Stimulated activated CD4-positive, alpha-beta T cell treated with anti-CD3 and anti-CD28 coated beads, Interleukin-2, amount 100 ng/mL, for 4 hours (primary cell): ENCODE data around the gene SV2B.

Source experiments
- DNase-seq: peaks from one replicate; pipeline ENCODE4 v3.0.0-alpha.2; 2020; ENCODE audit warnings: low read depth

SV2B gene

GRCh38 chr15:91270747-91271146, 170.7 kb downstream of the SV2B start:
- no peak for DNase-seq

- peak; percentile 41 for DNase-seq
These were observed 171.6 kb downstream of the SV2B start for GRCh38 chr15:91271565-91272153.

- no peak for DNase-seq
These were observed 175.8 kb downstream of the SV2B start for GRCh38 chr15:91275844-91276243.

- DNase-seq = no peak
These were observed 178.9 kb downstream of the SV2B start for GRCh38 chr15:91278951-91279350.

- no peak for DNase-seq
These were observed 179.4 kb downstream of the SV2B start for GRCh38 chr15:91279486-91279885.

- no peak for DNase-seq
These were observed 181.9 kb downstream of the SV2B start for GRCh38 chr15:91281947-91282346.

DNA sequence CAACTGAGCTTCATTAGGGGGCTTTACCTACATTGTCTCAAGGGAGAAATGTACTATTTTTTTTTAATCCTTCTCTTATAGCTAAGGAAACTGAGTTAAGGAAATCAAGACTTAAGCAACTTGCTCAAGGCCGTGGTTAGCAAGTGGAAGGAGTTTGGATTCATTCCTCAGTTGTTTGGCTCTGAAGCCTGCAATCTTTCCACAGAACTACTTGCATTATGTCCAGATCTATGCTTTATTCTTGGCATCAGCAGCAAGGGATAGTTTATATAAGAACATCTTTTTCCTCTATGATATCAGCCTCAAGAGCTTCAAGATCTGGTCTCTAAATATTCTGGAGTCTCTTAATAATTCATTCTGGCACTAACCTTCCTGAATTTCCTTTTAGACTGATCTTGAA, 182.4 kb downstream of the SV2B start:
- no peak for DNase-seq

- no peak for DNase-seq
These were observed 183.1 kb downstream of the SV2B start for GRCh38 chr15:91283155-91283554.

DNA sequence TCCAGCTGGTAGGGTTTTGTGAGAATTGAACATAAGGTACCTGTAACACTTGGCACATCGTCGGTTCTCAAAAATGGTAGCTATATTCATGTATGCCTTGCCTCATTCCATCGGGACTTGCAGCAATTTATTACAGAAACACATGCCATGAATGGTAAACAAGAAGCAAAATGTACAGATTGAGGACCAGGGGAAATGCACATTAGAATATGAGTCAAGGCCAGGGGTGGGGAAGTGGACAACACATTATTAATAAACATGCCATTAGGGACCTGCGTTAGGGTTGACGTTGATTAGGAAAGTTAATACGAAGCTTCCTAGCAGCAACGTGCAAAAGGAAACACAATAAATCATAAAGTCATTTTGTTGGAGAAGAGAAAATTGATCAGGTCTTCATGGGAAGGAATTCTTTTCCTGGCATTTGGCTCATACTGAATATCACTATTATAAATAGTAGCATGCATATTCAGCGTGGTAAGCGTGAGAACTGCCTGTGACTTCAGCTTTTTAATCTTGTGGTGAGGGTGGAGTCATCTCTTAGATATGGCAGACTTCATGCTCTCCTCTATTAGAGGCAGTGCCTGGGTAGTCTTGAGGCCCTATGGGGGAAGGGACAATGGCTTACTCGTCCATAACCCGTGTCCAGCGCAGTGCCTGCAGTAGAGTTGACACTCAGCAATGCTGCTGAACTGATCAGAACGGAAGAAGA, 184.9 kb downstream of the SV2B start:
- DNase-seq = no peak

DNA sequence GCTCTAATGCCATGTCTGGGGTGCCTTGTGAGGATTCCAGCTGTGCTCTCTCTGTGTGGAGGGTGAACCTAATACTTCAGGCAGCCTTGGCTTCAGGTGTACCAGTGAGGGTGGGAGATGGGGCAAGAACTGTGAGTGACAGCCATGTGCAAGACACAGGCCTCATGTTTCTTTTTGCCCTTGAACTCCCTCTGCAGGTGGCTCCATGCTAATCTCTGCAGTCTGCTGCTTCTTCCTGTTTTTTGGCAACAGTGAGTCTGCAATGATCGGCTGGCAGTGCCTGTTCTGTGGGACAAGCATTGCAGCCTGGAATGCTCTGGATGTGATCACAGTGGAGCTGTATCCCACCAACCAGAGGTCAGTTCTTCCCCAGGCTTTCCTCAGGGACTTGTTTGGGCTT, 189.3 kb downstream of the SV2B start:
- no peak for DNase-seq

DNA sequence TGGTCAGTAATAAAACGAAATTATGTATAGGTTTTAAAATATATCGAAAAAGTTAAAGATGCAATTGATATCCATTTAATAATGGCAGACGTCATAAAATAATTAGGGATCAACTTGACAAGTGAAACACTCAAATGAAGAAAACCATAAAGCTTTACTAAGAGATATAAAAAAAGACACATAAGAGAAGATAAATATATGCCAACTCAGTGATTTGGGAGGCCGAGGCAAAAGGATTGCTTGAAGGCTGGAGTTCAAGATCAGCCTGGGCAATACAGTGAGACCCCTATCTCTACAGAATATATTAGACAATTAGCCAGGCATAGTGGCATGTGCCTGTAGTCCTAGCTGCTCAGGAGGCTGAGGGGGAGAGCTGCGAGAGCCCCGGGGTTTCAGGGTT, 190.5 kb downstream of the SV2B start:
- DNase-seq = no peak

GRCh38 chr15:91291673-91292072, 191.6 kb downstream of the SV2B start:
- no peak for DNase-seq

DNA sequence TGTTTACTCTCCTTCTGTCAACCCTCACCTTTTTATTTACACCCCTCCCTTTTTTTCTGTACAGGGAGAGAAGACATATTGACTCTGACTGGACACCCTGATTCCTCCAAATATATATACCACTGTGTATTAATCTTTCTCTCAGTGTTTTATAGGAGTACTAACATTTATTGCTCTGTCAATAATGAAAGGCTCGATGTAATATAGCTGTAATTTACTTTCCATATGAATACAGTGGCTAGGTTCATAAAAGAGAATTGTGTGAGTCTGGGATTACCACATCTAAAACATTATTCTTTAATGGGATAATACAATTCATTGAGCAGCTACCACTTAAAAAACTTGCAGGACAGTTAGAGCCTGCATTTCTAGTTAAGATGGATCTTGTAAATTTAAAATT, 194.3 kb downstream of the SV2B start:
- DNase-seq = no peak

GRCh38 chr15:91294795-91295194, 194.7 kb downstream of the SV2B start:
- no peak for DNase-seq

DNA sequence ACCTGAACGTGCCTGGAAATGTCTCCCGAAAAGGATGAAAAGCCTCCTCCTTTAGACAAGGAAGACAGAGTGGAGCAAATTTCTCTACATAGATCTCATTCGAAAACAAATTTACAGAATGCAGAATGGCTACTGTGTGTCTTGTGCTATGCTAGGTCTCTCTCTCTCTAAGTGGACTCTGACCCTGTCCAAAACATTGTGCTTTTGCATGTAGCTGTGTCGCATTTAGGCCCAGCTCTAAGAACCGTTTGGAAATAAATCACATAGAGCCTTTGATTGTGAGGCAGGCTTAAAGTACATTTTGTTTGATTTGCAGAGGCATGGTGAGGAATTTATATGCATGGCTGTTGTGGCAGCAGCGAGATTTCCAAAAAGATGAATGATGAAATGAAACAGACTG, 198.0 kb downstream of the SV2B start:
- no peak for DNase-seq

- DNase-seq = no peak
These were observed 202.8 kb downstream of the SV2B start for GRCh38 chr15:91302588-91303439.

GRCh38 chr15:91304210-91304609, 204.2 kb downstream of the SV2B start:
- no peak for DNase-seq

GRCh38 chr15:91304786-91305185, 204.7 kb downstream of the SV2B start:
- no peak for DNase-seq

GRCh38 chr15:91306144-91306543, 206.1 kb downstream of the SV2B start:
- DNase-seq = no peak

GRCh38 chr15:91307601-91308000, 207.5 kb downstream of the SV2B start:
- no peak for DNase-seq

DNA sequence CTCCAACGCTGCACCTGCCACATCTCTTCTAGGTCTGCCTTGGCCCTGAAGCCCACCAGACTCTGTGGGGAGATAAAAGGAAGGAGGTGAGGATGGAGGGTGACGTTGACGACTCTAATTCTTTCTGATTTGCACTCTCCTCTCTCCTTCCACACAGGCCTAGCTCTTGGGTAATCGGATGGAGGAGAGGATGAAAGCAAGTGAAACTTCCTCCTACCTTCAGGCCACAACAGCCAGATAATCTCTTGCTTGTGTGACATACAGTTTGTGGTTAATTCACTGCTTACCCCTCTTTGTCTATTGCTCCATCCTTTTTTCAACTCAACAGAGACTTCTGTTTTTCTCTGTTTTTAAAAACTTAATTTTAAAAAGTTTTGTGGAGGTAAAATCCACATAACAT, 208.1 kb downstream of the SV2B start:
- DNase-seq = no peak

GRCh38 chr15:91308855-91309254, 208.8 kb downstream of the SV2B start:
- no peak for DNase-seq

- DNase-seq = no peak
These were observed 211.9 kb downstream of the SV2B start for GRCh38 chr15:91311986-91312385.
